SU-DHL-6 (cell line): ENCODE results near the gene RPP25L.

Experiments used
- H2AFZ ChIP-seq: fragments of 200-600 bp; sonication (generic); 2 replicates; pipeline ENCODE4 v1.6.1; 2014; ENCODE audit warnings: low read depth, mild to moderate bottlenecking, moderate library complexity, mixed read lengths, antibody characterized with exemption, low read length; ENCODE audit not compliant: severe bottlenecking
- H3F3A ChIP-seq: fragments of 200-600 bp; shearing (Covaris generic); 2 replicates; pipeline ENCODE4 v1.6.0; 2016; ENCODE audit warnings: antibody characterized with exemption, mild to moderate bottlenecking; ENCODE audit not compliant: insufficient read depth
- H3K27ac ChIP-seq: fragments of 200-600 bp; sonication (generic); 2 replicates; pipeline ENCODE4 v1.5.1; 2016; ENCODE audit warnings: low read depth, mild to moderate bottlenecking, low read length, moderate library complexity, mixed read lengths
- H3K27me3 ChIP-seq: fragments of 200-600 bp; sonication (generic), shearing (Covaris generic); 2 replicates; pipeline ENCODE4 v1.6.0; 2014; ENCODE audit warnings: mild to moderate bottlenecking, low read length
- H3K36me3 ChIP-seq: fragments of 200-600 bp; sonication (generic); 2 replicates; pipeline ENCODE4 v1.6.1; 2014; ENCODE audit warnings: mild to moderate bottlenecking, low read length, mixed read lengths
- H3K4me2 ChIP-seq: fragments of 300-600, 200-600 bp; shearing (Covaris generic), sonication (generic); 2 replicates; pipeline ENCODE4 v1.6.0; 2014; ENCODE audit warnings: low read length, low read depth, mild to moderate bottlenecking; ENCODE audit not compliant: poor library complexity, severe bottlenecking
- H3K4me3 ChIP-seq: fragments of 200-600 bp; sonication (generic); 2 replicates; pipeline ENCODE4 v1.5.1; 2014; ENCODE audit warnings: antibody characterized with exemption, low read length, mild to moderate bottlenecking, mixed read lengths; ENCODE audit not compliant: insufficient read depth, poor library complexity, severe bottlenecking
- H3K79me2 ChIP-seq: fragments of 200-600 bp; sonication (generic); 2 replicates; pipeline ENCODE4 v1.6.1; 2014; ENCODE audit warnings: mild to moderate bottlenecking, low read length, moderate library complexity; ENCODE audit not compliant: insufficient read depth
- H3K9ac ChIP-seq: fragments of 200-600 bp; sonication (generic); 2 replicates; pipeline ENCODE4 v1.7.0; 2014; ENCODE audit warnings: mild to moderate bottlenecking, low read length
- H3K9me2 ChIP-seq: fragments of 200-600 bp; sonication (generic); replicated peaks from 2 replicates; pipeline ENCODE4 v1.6.1; 2014; ENCODE audit warnings: low read length; ENCODE audit not compliant: insufficient read depth
- H3K9me3 ChIP-seq: fragments of 200-600 bp; sonication (generic); 2 replicates; pipeline ENCODE4 v1.6.1; 2014; ENCODE audit warnings: low read length, mixed read lengths; ENCODE audit not compliant: insufficient read depth
- H4K20me1 ChIP-seq: fragments of 200-600 bp; sonication (generic); 2 replicates; pipeline ENCODE4 v1.6.1; 2014; ENCODE audit warnings: low read depth, mild to moderate bottlenecking, antibody characterized with exemption, low read length, moderate library complexity, mixed read lengths
- EZH2phosphoT487 ChIP-seq: fragments of 200-600 bp; sonication (generic), shearing (Covaris generic); conservative IDR thresholded peaks from 2 replicates; pipeline ENCODE4 v1.6.1; 2018; ENCODE audit warnings: mild to moderate bottlenecking, antibody characterized with exemption, low read length, moderate library complexity, mixed read lengths
- TF ChIP-seq, protein P1 (sequence below): fragments of 200-600 bp; sonication (generic); IDR thresholded peaks from one replicate; pipeline ENCODE4 v1.5.1; 2017; ENCODE audit warnings: antibody characterized with exemption, mild to moderate bottlenecking, low read length, moderate library complexity; ENCODE audit not compliant: insufficient read depth, poor library complexity, severe bottlenecking

Gene RPP25L

DNA sequence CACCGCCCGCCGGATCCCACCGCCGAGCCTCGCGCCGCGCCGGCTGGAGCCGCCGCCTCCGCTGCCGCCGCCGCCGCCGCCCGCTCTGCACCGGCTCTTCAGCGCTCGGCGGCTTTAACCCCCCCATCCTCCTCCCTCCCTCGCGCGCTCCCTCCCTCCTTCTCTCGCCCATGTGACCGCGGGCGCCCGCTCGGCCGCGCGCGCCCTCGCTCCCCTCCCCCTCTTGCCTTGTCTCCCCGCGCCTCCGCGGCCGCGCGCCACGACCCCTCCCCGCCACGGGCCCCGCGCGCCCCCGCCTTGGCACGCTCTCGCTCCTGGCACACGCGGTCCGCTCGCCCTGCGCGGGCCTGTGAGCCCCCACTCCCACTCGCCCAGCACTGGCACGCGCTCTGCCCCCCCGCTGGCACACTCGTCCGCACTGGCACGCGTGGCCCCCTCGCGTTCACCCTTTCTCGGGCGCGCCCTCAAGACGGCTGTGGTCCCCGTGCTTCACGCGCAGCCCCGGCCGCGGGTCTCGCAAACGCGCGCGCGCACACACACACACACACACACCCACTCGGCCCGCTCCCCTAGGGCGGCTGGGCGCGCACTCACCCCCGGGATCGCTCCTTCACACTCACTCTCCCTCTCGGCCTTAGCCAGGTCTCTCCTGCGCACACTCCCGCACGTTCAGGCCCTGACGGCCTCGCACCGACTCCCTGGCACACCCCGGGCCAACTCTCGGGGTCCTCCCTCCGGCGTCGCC lies 22.1 kb downstream of the RPP25L start, which contains the start of gene CNTFR:
CNTFR (minus strand) TSS at position 89 of the 745 bp plus-strand sequence. CDS start 20,743 bp downstream, outside the sequence.
- Histone ChIP-seq H3K36me3 (no peaks in the 10 kb centered on the region), H3F3A (no peaks in the 10 kb centered on the region), H3K9me3 (no peaks in the 10 kb centered on the region), H3K27me3 (no peaks in the 10 kb centered on the region), H3K4me2 (no peak within 1 kb of the TSS), H4K20me1 (no peaks in the 10 kb centered on the region), H2AFZ (no peak within 1 kb of the TSS), H3K4me3 (no peak within 1 kb of the TSS), H3K9ac (no peak within 1 kb of the TSS), H3K27ac (no peak within 1 kb of the TSS), H3K9me2 (no peaks in the 10 kb centered on the region), H3K79me2 (no peaks in the 10 kb centered on the region)
- TF ChIP-seq, protein P1, sequence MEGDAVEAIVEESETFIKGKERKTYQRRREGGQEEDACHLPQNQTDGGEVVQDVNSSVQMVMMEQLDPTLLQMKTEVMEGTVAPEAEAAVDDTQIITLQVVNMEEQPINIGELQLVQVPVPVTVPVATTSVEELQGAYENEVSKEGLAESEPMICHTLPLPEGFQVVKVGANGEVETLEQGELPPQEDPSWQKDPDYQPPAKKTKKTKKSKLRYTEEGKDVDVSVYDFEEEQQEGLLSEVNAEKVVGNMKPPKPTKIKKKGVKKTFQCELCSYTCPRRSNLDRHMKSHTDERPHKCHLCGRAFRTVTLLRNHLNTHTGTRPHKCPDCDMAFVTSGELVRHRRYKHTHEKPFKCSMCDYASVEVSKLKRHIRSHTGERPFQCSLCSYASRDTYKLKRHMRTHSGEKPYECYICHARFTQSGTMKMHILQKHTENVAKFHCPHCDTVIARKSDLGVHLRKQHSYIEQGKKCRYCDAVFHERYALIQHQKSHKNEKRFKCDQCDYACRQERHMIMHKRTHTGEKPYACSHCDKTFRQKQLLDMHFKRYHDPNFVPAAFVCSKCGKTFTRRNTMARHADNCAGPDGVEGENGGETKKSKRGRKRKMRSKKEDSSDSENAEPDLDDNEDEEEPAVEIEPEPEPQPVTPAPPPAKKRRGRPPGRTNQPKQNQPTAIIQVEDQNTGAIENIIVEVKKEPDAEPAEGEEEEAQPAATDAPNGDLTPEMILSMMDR = no peak
- TF ChIP-seq EZH2phosphoT487 = no peak

DNA sequence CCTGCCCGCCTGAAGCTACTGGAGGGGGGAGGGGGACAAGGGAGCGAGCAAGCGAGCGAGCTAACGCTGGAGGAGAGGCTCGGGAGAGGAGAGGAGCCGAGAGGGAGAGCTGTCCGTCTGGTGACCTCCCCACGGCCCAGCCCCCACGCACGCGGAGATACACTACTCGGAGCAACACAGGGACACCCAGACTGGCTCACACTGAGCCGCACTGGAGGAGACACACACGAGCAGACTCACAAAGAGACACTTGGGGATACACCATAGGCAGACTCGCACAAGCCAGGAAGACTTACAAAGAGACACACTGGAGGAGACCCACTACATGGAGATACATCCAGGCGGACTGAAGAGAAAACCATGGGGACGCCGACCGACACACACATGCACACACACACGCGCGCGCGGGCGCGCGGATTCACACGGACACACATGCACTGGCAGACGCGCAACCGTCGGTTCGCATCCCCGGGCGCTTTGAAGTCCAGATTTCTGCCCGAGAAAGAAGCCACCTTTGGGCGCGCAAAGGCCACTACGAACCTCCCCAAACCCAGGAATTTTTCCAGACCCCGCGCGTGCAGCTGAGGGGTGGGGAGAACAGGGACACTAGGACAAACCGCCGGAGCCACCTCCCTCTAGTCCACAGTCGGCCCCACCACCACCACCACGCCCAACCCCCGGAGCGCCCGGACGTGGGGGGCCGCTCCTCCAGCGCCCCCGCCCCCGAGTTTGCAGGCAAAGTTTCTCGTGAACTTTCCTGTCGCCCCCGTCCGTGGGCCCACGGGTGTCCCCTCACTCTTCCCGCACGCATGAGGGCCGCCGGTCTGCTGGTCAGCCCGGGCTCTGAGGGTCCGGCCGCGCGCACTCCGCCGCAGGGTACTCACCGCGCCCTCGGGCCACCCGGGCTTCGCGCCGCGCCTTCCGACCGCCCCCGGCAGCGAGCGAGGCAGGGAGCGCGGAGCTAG lies 22.9 kb downstream of the RPP25L start:
- Histone ChIP-seq H3K4me3 (no peak overlapping the region), H3K27ac (no peak overlapping the region), H3K9me2 (no peaks in the 10 kb centered on the region), H4K20me1 (no peaks in the 10 kb centered on the region), H2AFZ (no peak overlapping the region), H3K27me3 (no peaks in the 10 kb centered on the region), H3K9me3 (no peaks in the 10 kb centered on the region), H3K4me2 (no peak overlapping the region), H3K79me2 (no peaks in the 10 kb centered on the region), H3K36me3 (no peaks in the 10 kb centered on the region), H3F3A (no peaks in the 10 kb centered on the region), H3K9ac (no peak overlapping the region)
- TF ChIP-seq EZH2phosphoT487 = no peak
- TF ChIP-seq, protein P1 = no peak

DNA sequence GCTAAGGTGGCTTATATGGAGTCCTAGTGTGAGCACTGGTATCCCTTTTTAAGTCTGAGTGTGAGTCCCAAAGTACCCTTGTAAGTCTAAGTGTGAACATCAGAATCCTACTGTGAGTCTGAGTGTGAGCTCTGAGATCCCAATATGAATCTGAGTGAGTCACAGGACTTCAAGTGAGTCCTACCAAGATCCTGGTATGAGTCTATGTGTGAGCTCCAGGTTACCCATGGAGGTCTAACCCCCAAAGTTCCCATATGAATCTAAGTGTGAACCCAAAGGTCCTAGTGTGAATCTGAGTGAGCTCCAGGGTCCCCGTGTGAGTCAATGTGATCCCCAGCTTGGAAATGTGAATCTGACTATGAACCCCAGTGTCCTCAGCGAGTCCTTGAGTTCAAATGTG lies 24.6 kb downstream of the RPP25L start:
- Histone ChIP-seq H3K36me3 (no peaks in the 10 kb centered on the region), H4K20me1 (no peaks in the 10 kb centered on the region), H3K9ac (no peak overlapping the region), H3K9me2 (no peaks in the 10 kb centered on the region), H3K4me2 (no peak overlapping the region), H3K79me2 (no peaks in the 10 kb centered on the region), H3K27me3 (no peaks in the 10 kb centered on the region), H2AFZ (no peak overlapping the region), H3K27ac (no peak overlapping the region), H3K9me3 (no peaks in the 10 kb centered on the region), H3K4me3 (no peak overlapping the region), H3F3A (no peaks in the 10 kb centered on the region)
- TF ChIP-seq EZH2phosphoT487 = no peak
